Measurements from ENCODE around the gene BTNL3.
A peak's percentile ranks its signal among the peaks of the same experiment; 100 is the strongest.

DNA sequence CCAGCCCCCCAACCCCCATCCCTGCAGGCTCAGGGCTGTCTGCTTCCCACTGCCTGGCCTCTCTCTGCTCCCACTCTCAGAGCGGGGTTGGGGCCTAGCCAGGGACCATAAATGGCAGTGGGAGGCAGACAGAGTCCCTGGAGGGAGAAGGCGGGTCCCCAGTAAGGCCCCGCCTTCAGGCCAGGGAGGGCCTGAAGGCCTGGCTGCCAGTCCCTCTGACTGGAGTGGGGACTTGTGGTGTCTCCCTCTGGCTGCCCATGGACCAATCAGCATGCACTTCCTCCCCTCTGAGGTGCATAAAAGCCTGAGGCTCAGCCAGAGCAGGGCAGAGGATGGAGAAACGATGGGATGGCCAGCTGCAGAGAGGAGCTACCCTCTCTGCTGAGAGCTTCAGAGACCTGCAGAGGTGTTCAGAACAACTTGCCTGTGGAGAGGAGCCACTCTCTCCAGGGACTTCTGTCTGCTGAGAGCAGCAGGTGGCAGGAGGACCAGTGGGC lies 48.8 kb downstream of the BTNL3 start:
- TF ChIP-seq CTCF (IDR thresholded peaks at IDR 0.05), result no peak
- peak in 2 of 3 donors; percentile 9 to 22 for TF ChIP-seq POLR2A (IDR thresholded peaks at IDR 0.05)

All from body of pancreas (tissue), 4 donors.